Measurements from ENCODE around the gene CATSPERD. TPM values are rescaled to one million over a fixed set of nuclear protein-coding genes. Genes with fewer than 3 reads are reported as not detected.
A peak's percentile ranks its signal among the peaks of the same experiment; 100 is the strongest.

Gene CATSPERD
- total and polyA plus RNA-seq, 9 of the 15 experiments (the other 6 are each of a cell fraction or from before 2014, with no cell fraction given): not detected

DNA sequence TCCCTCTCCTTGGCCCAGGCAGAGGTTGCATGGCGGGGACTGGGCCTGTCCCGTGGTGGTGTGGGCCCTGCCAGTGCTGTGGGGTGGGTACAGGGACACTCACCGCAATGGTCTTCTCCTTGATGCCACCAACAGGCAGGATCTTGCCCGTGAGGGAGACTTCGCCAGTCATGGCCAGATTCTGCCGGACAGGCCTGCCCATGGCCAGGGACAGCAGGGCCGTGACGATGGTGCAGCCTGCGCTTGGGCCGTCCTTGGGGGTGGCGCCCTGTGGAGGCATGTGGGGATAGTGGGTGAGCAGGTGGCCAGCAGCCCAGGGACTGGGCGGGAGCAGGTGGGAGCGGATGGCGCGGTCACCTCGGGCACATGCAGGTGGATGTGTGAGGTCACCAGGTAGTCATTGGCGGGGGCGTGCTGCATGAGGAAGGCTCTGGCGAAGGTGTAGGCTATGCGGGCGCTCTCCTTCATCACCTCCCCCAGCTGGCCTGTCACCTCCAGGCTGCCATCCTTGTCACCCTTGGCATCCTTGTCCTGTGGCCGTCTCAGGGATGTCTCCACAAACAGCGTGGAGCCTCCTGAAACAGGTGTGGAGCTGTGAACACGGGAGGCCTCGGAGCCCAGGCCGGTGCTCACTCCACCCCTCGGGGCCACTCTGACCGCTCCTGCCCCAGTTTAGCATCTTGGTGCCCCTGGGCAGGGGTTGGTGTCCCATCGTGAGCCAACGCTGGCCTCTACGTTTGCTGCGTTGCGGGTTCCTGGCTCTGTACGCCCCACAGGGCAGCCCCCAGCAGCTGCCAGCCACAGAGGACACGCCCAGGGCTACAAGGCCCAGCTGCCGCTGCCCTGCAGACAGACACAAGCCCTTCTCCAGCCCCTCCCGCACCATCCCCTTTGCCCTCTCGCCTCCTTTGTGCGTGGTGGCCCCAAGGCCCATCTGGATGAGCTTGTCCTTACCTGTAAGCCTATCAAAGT is 27.0 kb upstream of the CATSPERD start (continued):
- TF ChIP-seq, protein P1, sequence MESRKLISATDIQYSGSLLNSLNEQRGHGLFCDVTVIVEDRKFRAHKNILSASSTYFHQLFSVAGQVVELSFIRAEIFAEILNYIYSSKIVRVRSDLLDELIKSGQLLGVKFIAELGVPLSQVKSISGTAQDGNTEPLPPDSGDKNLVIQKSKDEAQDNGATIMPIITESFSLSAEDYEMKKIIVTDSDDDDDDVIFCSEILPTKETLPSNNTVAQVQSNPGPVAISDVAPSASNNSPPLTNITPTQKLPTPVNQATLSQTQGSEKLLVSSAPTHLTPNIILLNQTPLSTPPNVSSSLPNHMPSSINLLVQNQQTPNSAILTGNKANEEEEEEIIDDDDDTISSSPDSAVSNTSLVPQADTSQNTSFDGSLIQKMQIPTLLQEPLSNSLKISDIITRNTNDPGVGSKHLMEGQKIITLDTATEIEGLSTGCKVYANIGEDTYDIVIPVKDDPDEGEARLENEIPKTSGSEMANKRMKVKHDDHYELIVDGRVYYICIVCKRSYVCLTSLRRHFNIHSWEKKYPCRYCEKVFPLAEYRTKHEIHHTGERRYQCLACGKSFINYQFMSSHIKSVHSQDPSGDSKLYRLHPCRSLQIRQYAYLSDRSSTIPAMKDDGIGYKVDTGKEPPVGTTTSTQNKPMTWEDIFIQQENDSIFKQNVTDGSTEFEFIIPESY (CRISPR knock-in tag; IDR thresholded peaks at IDR 0.05): peak; percentile 85
- TF ChIP-seq ZNF695 (CRISPR knock-in tag; IDR thresholded peaks at IDR 0.05) (0 out of 2 replicates have a peak, but pooled peaks have one; percentile 38), SMAD1 (IDR thresholded peaks at IDR 0.05; ENCODE audit: low read depth, low read length, partially characterized antibody) (no peak)
- TF ChIP-seq, protein P2, sequence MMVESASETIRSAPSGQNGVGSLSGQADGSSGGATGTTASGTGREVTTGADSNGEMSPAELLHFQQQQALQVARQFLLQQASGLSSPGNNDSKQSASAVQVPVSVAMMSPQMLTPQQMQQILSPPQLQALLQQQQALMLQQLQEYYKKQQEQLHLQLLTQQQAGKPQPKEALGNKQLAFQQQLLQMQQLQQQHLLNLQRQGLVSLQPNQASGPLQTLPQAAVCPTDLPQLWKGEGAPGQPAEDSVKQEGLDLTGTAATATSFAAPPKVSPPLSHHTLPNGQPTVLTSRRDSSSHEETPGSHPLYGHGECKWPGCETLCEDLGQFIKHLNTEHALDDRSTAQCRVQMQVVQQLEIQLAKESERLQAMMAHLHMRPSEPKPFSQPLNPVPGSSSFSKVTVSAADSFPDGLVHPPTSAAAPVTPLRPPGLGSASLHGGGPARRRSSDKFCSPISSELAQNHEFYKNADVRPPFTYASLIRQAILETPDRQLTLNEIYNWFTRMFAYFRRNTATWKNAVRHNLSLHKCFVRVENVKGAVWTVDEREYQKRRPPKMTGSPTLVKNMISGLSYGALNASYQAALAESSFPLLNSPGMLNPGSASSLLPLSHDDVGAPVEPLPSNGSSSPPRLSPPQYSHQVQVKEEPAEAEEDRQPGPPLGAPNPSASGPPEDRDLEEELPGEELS (CRISPR knock-in tag; IDR thresholded peaks at IDR 0.05; ENCODE audit: borderline replicate concordance): peak; percentile 65; the same call in 1 of the 2 replicates

All from K562 (cell line).